ENCODE results near the gene ERGIC3.

The ERGIC3 gene

GRCh38 chr20:35508493-35509218 is 33.2 kb upstream of the ERGIC3 start:
- Histone ChIP-seq H3K9me3 (ENCODE audit: control insufficient read depth, insufficient read depth, low read length) (no peaks in the 10 kb centered on the region), H3K27ac (ENCODE audit: low read depth, low read length) (no peak overlapping the region), H3K79me2 (ENCODE audit: control insufficient read depth, low read length) (no peaks in the 10 kb centered on the region), H4K20me1 (ENCODE audit: control insufficient read depth, insufficient read depth, low read depth, low read length) (no peaks in the 10 kb centered on the region), H3K4me1 (ENCODE audit: control insufficient read depth, low read length) (0 out of 2 replicates have a peak, but pooled peaks cover 4% of the 10 kb centered on the region), H3K4me2 (ENCODE audit: low read length) (no peak overlapping the region), H3F3A (ENCODE audit: control insufficient read depth, insufficient read depth) (no peaks in the 10 kb centered on the region), H3K27me3 (ENCODE audit: control insufficient read depth, low read length) (no peaks in the 10 kb centered on the region), H3K36me3 (ENCODE audit: control insufficient read depth, low read length) (peaks cover 67% of the 10 kb centered on the region), H3K4me3 (ENCODE audit: low read length) (no peak overlapping the region), H3K9me2 (replicated peaks; ENCODE audit: control insufficient read depth, low read length) (no peaks in the 10 kb centered on the region)
- TF ChIP-seq CTCF (IDR thresholded peaks at IDR 0.05; ENCODE audit: low read depth, low read length, poor library complexity, severe bottlenecking) = no peak
- TF ChIP-seq EZH2phosphoT487 (IDR thresholded peaks at IDR 0.05; ENCODE audit: borderline replicate concordance, low read length) = no peak

GRCh38 chr20:35510951-35511735 is 30.7 kb upstream of the ERGIC3 start:
- Histone ChIP-seq H3K27me3 (ENCODE audit: control insufficient read depth, low read length) (no peaks in the 10 kb centered on the region), H3K36me3 (ENCODE audit: control insufficient read depth, low read length) (peaks cover 49% of the 10 kb centered on the region)
- TF ChIP-seq EZH2phosphoT487 (IDR thresholded peaks at IDR 0.05; ENCODE audit: borderline replicate concordance, low read length) (no peak), CTCF (IDR thresholded peaks at IDR 0.05; ENCODE audit: low read depth, low read length, poor library complexity, severe bottlenecking) (no peak)

GRCh38 chr20:35511814-35512420 is 30.0 kb upstream of the ERGIC3 start:
- peaks cover 42% of the 10 kb centered on the region for H3K36me3 ChIP-seq (ENCODE audit: control insufficient read depth, low read length)
- TF ChIP-seq EZH2phosphoT487 (IDR thresholded peaks at IDR 0.05; ENCODE audit: borderline replicate concordance, low read length) (no peak), CTCF (IDR thresholded peaks at IDR 0.05; ENCODE audit: low read depth, low read length, poor library complexity, severe bottlenecking) (peak; percentile 76)
- no peak overlapping the region for H3K4me3 ChIP-seq (ENCODE audit: low read length)
- no peaks in the 10 kb centered on the region for H3K9me3 ChIP-seq (ENCODE audit: control insufficient read depth, insufficient read depth, low read length)
- no peaks in the 10 kb centered on the region for H3K27me3 ChIP-seq (ENCODE audit: control insufficient read depth, low read length)
- no peak overlapping the region for H3K27ac ChIP-seq (ENCODE audit: low read depth, low read length)
- no peak overlapping the region for H3K4me2 ChIP-seq (ENCODE audit: low read length)
- H3F3A ChIP-seq (ENCODE audit: control insufficient read depth, insufficient read depth) = no peaks in the 10 kb centered on the region
- H4K20me1 ChIP-seq (ENCODE audit: control insufficient read depth, insufficient read depth, low read depth, low read length) = no peaks in the 10 kb centered on the region
- H3K9me2 ChIP-seq (replicated peaks; ENCODE audit: control insufficient read depth, low read length) = no peaks in the 10 kb centered on the region
- H3K79me2 ChIP-seq (ENCODE audit: control insufficient read depth, low read length) = no peaks in the 10 kb centered on the region
- H3K4me1 ChIP-seq (ENCODE audit: control insufficient read depth, low read length) = no peaks in the 10 kb centered on the region

More at GRCh38 chr20:35510951-35511735, 30.7 kb upstream of the ERGIC3 start:
- Histone ChIP-seq H3K9me3 (ENCODE audit: control insufficient read depth, insufficient read depth, low read length) (no peaks in the 10 kb centered on the region), H3K79me2 (ENCODE audit: control insufficient read depth, low read length) (no peaks in the 10 kb centered on the region), H3K27ac (ENCODE audit: low read depth, low read length) (no peak overlapping the region), H3K4me3 (ENCODE audit: low read length) (no peak overlapping the region), H3K4me2 (ENCODE audit: low read length) (no peak overlapping the region), H4K20me1 (ENCODE audit: control insufficient read depth, insufficient read depth, low read depth, low read length) (no peaks in the 10 kb centered on the region), H3K9me2 (replicated peaks; ENCODE audit: control insufficient read depth, low read length) (no peaks in the 10 kb centered on the region), H3F3A (ENCODE audit: control insufficient read depth, insufficient read depth) (no peaks in the 10 kb centered on the region), H3K4me1 (ENCODE audit: control insufficient read depth, low read length) (0 out of 2 replicates have a peak, but pooled peaks cover under 1% of the 10 kb centered on the region)
